Psoas muscle (tissue), 8 donors: ENCODE data around the gene TOR1A. TPM values are rescaled to one million over a fixed set of nuclear protein-coding genes. Genes with fewer than 3 reads are reported as not detected.

Experiments used
- ATAC-seq, 4 donors: fragments of 200-7000 bp; cut with Tn5 transposase; one replicate each; pipeline ENCODE4 v1.9.1; 2020; ENCODE audit warnings: moderate library complexity in 3 of 4, mild to moderate bottlenecking in 2 of 4
- DNase-seq, 2 donors: peaks; one replicate each; pipeline ENCODE4 v3.0.0-alpha.2; 2020
- H3K27ac ChIP-seq: fragments of 200-600 bp; one replicate; pipeline ENCODE4 v1.8.0; 2022
- H3K27me3 ChIP-seq, 3 donors: fragments of 200-600 bp in 1 of 3; one replicate each; pipeline versions ENCODE4 v1.6.1 to v1.8.0; 2013 to 2022; ENCODE audit warnings: low read length in 2 of 3, mild to moderate bottlenecking in 2 of 3, moderate library complexity in 1 of 3; ENCODE audit not compliant: insufficient read depth in 3 of 3
- H3K36me3 ChIP-seq, 2 donors: fragments of 200-600 bp in 1 of 2; one replicate each; pipeline versions ENCODE4 v1.6.1 to v1.8.0; 2013 to 2022; ENCODE audit warnings: low read depth in 1 of 2, mild to moderate bottlenecking in 1 of 2, moderate library complexity in 1 of 2; ENCODE audit not compliant: insufficient read depth in 1 of 2
- H3K4me1 ChIP-seq: fragments of 200-600 bp; one replicate; pipeline ENCODE4 v1.8.0; 2022
- H3K4me3 ChIP-seq: fragments of 200-600 bp; one replicate; pipeline ENCODE4 v1.8.0; 2022; ENCODE audit warnings: mild to moderate bottlenecking
- H3K9me3 ChIP-seq: fragments of 200-600 bp; one replicate; pipeline ENCODE4 v1.8.0; 2022
- WGBS, 3 donors: extraction: QIAGEN DNeasy Blood & Tissue Kit; methylation state at CpG; one replicate each; pipeline versions ENCODE4 v1.1.6 to v1.1.7; 2013; 5-methylcytosine and 5-hydroxymethylcytosine counted together
- intact Hi-C, 2 donors: fragments of 100-400 bp; cut with DNase I; formaldehyde crosslinking; loops; one replicate each; pipeline versions ENCODE4 v1.11.0 to v1.14.2; 2022
- polyA plus RNA-seq, 3 donors: library from polyadenylated mRNA; stranded (reverse); fragments of 200-250 nt; gene quantifications; one replicate each; pipeline ENCODE4 v1.2.3, GENCODE V29; 2013
- total RNA-seq, 4 donors: library from RNA; stranded (reverse); fragmentation: NEBNext Ultra II Directional in 2 of 4; extraction: Animal tissue kit (Norgen Biotek cat#: 25700) in 2 of 4; gene quantifications; one replicate each; pipeline versions ENCODE4 v1.2.1 to v1.2.4, GENCODE V29; 2021 to 2023
- TF ChIP-seq, protein P1 (sequence below): fragments of 200-600 bp; IDR thresholded peaks from one replicate; pipeline ENCODE4 v1.8.0; 2022; ENCODE audit warnings: antibody characterized with exemption
- donor health status: healthy with polysubstance abuse.
- donor health status: DM: no; HTN: no; CAD: no; lungs with moderate emphysema.
- donor health status: Bipolar disorder and iron deficiency.
- donor health status: healthy.
- donor health status: DM: yes; HTN: yes; CAD: no.
- donor health status: DM: no; HTN: no; CAD: no.
- donor health status: DM: no; HTN: no; CAD: no.
- donor health status: DM: yes; HTN: yes; CAD: no.

The TOR1A gene
- total and polyA plus RNA-seq, 7 donors, result 10.4 to 25.4 (median 17.9) TPM

DNA sequence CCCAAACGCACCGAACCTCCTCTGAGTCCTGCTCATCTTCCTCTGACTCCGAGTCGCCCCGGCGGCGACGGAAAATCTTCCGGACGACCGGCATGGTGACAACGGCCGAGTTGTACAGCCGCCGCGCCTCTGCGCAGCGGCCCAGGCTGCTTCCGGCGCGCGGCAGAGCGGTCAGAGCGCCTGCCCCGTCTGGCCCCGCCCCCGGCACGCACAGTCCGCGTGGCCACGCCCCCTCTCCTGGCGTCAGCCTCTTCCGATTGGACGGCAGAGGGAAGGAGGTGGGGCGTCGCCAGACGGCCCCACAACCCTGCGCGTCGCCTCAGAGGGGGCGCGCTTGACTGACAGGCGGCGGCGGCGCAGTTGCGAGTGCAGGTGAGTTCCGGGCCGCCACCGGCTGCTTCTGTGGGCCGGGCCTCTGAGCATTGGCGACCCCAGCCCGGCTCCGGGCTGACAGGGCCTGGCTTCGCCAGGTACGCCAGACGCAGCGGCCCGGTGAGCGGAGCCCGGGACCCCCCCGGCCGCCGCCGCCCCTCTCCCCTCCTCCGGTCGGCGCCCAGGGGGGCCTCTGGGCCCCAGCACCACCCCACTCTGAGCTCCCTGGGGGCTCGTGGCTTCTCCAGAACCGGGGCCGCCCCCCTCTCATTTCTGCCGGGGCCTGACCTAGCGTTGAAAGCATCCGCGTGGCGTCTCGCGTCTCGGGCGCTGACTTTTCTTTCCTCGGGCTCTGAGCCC, 11.4 kb upstream of the TOR1A start, which contains the start of the genes C9orf78 and USP20:
Gene C9orf78, minus strand, starts transcription at position 148 of the 732 bp plus-strand sequence. Its CDS starts 54 bp downstream, at position 94.
Gene USP20, plus strand, starts transcription at position 331 of the 732 bp plus-strand sequence. CDS start 17,098 bp downstream, outside the sequence.
- TF ChIP-seq, protein P1, sequence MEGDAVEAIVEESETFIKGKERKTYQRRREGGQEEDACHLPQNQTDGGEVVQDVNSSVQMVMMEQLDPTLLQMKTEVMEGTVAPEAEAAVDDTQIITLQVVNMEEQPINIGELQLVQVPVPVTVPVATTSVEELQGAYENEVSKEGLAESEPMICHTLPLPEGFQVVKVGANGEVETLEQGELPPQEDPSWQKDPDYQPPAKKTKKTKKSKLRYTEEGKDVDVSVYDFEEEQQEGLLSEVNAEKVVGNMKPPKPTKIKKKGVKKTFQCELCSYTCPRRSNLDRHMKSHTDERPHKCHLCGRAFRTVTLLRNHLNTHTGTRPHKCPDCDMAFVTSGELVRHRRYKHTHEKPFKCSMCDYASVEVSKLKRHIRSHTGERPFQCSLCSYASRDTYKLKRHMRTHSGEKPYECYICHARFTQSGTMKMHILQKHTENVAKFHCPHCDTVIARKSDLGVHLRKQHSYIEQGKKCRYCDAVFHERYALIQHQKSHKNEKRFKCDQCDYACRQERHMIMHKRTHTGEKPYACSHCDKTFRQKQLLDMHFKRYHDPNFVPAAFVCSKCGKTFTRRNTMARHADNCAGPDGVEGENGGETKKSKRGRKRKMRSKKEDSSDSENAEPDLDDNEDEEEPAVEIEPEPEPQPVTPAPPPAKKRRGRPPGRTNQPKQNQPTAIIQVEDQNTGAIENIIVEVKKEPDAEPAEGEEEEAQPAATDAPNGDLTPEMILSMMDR, result no peak
- 0 to 1% (median 0%) methylated on average over 47 to 80 of the region's 81 CpGs for WGBS, 3 donors
- intact Hi-C loops, result no loop called here
- H3K36me3 ChIP-seq, result peaks cover 0 to 49% of the 10 kb centered on the region in 2 donors
- H3K4me3 ChIP-seq, result peak within 1 kb of the TSS; percentile 90
- peak within 1 kb of the TSS; percentile 94 for H3K27ac ChIP-seq
- H3K9me3 ChIP-seq, result no peaks in the 10 kb centered on the region
- ATAC-seq (peak; percentile 99 to 100 (median 100)), DNase-seq (peak; percentile 97 to 99)
- H3K4me1 ChIP-seq, result peaks cover 22% of the 10 kb centered on the region
- H3K27me3 ChIP-seq, result no peaks in the 10 kb centered on the region

DNA sequence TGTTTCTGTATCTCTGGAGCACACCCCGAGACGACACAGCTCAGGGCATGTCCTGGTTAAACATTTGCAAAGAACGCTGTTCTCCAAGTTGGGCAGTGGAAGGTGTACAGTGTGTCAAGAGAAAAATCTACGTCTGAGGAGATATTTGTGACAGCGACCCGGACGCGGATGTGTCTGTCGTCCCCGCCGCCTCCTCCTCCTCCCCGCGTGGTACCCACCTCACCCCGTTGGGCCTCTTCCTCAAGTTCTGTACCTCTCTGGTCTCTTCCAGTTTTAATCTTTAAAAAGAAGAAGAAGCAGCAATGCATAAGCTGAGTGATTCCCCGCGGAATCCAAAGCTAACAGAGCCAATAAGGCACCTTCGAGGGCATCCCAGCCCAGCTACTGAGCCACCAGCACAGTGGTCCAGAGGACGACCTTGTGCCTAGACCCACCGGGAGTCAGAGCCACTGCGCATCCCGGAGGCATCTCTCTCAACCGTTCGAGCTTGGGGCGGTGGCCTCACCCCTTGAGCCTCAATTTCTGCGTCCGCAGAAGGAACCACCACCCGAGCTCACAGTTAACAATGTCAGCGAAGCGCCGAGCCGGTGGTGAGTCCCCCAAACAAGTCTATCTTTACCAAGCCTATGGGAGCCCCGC, 10.7 kb upstream of the TOR1A start:
- TF ChIP-seq, protein P1, result no peak
- Histone ChIP-seq H3K4me3 (peak overlapping the region; percentile 90), H3K4me1 (peaks cover 22% of the 10 kb centered on the region), H3K27ac (peak overlapping the region; percentile 94), H3K36me3 (peaks cover 4 to 56% of the 10 kb centered on the region in 2 donors), H3K9me3 (no peaks in the 10 kb centered on the region), H3K27me3 (no peaks in the 10 kb centered on the region)
- 2% methylated on average over 32 of the region's 32 CpGs for WGBS, 3 donors
- no peak for DNase-seq
- peak; percentile 1 to 38 (median 8) for ATAC-seq
- intact Hi-C loops, result no loop called here

DNA sequence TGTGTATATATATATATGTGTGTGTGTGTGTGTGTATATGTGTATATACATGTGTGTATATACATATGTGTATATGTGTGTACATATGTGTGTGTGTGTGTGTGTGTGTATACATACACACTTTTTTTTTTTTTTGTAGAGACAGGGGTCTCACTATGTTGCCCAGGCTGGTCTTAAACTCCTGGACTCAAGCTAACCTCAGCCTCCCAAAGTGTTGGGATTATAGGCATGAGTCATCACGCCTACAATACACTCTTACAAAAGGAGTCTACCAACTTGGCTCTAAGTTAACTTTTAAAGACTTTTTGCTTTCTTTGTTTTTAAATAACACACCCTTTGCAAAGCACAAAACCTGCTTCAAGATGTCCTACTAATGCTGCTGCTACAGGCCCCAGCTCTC, 9.0 kb upstream of the TOR1A start:
- no peaks in the 10 kb centered on the region for H3K27me3 ChIP-seq
- no peaks in the 10 kb centered on the region for H3K9me3 ChIP-seq
- intact Hi-C loops, result no loop called here
- peaks cover 8 to 72% of the 10 kb centered on the region in 2 donors for H3K36me3 ChIP-seq
- peaks cover 22% of the 10 kb centered on the region for H3K4me1 ChIP-seq
- ATAC-seq (no peak), DNase-seq (no peak)
- H3K27ac ChIP-seq, result no peak overlapping the region
- 90 to 100% (median 93%) methylated on average over 1 of the region's 1 CpG for WGBS, 3 donors
- H3K4me3 ChIP-seq, result no peak overlapping the region
- TF ChIP-seq, protein P1, result no peak

DNA sequence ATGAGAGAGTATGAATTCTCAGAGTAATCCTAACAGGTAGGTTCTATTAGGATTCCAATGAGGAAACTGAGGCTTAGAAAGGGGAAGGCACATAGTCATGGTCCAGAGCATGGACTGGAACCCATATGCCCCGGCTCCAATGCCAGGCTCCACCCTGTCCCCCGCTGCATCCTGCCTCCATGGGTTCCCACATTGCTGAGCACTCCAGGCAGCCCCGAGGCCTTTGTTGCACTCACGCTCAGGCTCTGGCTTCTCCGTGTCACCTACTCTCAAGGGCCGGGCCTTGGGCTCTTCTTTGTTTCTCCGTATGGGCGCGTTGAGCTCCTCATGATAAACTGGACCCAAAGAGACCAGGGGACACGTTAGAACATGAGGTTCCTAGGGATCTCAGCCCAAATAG, 5.0 kb upstream of the TOR1A start:
- Histone ChIP-seq H3K4me3 (no peak overlapping the region), H3K27me3 (no peaks in the 10 kb centered on the region), H3K9me3 (no peaks in the 10 kb centered on the region), H3K36me3 (peaks cover 8 to 74% of the 10 kb centered on the region in 2 donors), H3K4me1 (peaks cover 6% of the 10 kb centered on the region), H3K27ac (no peak overlapping the region)
- WGBS, 3 donors, result 90 to 95% (median 90%) methylated on average over 10 of the region's 10 CpGs
- TF ChIP-seq, protein P1, result no peak
- intact Hi-C loops, result no loop called here
- ATAC-seq, result no peak
- DNase-seq, result no peak
